ENCODE results near the gene ATIC. TPM values are rescaled to one million over a fixed set of nuclear protein-coding genes. Genes with fewer than 3 reads are reported as not detected.

ATIC gene
- total RNA-seq, 1 experiment from 2014 or later, result 84.5 TPM

DNA sequence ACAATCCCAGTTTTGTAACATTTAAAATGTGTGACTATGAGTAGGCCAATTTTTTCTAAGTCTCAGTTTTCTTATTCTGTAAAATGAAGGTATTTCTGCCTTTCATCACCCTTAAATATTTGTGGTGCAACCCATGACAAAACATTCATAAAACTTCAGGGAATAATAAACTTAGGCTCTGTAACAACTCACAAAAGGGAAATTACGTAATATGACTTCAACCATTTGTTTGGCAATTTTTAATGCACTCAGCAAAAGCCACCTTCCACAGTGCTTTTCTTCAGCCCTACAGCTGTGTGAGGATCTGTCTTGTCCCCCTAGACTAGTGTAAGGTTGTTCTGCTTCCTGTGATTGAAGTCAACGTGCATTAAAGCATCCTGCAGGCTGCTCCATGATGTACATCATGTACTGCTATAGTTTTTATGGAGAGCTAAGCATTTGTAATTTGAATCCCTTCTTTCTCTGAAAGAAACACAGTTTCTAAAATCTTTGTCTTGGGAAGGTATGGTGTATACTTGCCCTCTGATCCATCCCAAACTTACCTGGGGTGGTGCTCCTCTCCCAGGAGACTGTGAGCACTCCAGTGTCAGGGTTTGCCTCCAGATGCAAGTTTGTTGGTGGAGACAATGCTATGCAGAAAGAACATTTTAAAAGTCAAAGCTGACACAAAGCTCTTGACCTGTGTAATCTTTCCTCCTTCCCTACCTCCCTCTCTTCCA, 84.9 kb downstream of the ATIC start:
- Histone ChIP-seq H3K27me3 (ENCODE audit: low read length) (no peaks in the 10 kb centered on the region), H3K4me2 (ENCODE audit: low read depth, low read length, poor library complexity, severe bottlenecking) (no peak overlapping the region), H3K27ac (ENCODE audit: low read length) (no peak overlapping the region), H3K9me3 (ENCODE audit: low read length) (no peaks in the 10 kb centered on the region), H3K9me2 (replicated peaks; ENCODE audit: insufficient read depth, low read length) (no peaks in the 10 kb centered on the region), H3K4me3 (ENCODE audit: low read length) (no peak overlapping the region), H3K36me3 (ENCODE audit: insufficient read depth, low read length) (no peaks in the 10 kb centered on the region), H3K9ac (ENCODE audit: low read length) (no peak overlapping the region), H3K79me2 (ENCODE audit: low read length) (no peaks in the 10 kb centered on the region), H4K20me1 (ENCODE audit: insufficient read depth, low read depth, low read length) (no peaks in the 10 kb centered on the region), H2AFZ (ENCODE audit: low read length) (no peak overlapping the region), H3K4me1 (ENCODE audit: low read length) (no peaks in the 10 kb centered on the region)
- DNase-seq, result no peak

DNA sequence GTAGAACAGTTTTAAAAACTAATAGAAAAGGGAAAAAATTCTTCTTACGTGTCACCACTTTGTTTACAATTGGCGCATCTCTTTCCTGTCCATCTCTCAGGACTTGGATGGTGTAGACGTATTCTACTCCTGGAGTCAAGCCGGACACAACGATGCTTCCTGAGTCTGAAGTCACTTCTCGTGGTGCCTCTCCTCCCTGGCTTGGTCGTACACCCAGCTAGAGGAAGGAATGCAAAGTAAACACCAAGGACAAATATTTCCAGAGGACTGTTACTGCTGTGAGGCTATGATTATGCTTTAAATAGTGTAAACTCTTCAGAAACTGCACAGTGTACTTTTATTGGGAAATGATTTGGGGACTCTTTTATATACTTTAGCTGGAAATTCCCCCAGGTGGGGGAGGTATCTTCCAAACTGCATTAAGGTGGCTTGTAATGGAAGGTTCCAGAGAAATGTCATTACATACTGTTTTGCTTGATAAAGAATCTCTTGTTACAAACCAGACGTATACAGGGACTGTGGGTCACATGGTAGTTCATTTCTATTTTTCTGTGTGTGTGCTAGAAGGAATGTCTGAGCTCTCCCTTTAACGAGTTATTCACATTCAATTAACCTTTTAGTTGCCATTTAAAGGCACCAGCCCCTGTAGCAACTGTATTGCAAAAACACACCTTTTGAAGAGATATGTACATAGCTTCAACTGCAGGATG, 85.9 kb downstream of the ATIC start:
- Histone ChIP-seq H4K20me1 (ENCODE audit: insufficient read depth, low read depth, low read length) (no peaks in the 10 kb centered on the region), H3K4me2 (ENCODE audit: low read depth, low read length, poor library complexity, severe bottlenecking) (no peak overlapping the region), H3K27me3 (ENCODE audit: low read length) (no peaks in the 10 kb centered on the region), H3K4me3 (ENCODE audit: low read length) (no peak overlapping the region), H3K9me2 (replicated peaks; ENCODE audit: insufficient read depth, low read length) (no peaks in the 10 kb centered on the region), H3K4me1 (ENCODE audit: low read length) (no peaks in the 10 kb centered on the region), H3K36me3 (ENCODE audit: insufficient read depth, low read length) (no peaks in the 10 kb centered on the region), H3K79me2 (ENCODE audit: low read length) (no peaks in the 10 kb centered on the region), H2AFZ (ENCODE audit: low read length) (no peak overlapping the region), H3K9me3 (ENCODE audit: low read length) (no peaks in the 10 kb centered on the region), H3K27ac (ENCODE audit: low read length) (no peak overlapping the region), H3K9ac (ENCODE audit: low read length) (no peak overlapping the region)
- DNase-seq, result no peak

DNA sequence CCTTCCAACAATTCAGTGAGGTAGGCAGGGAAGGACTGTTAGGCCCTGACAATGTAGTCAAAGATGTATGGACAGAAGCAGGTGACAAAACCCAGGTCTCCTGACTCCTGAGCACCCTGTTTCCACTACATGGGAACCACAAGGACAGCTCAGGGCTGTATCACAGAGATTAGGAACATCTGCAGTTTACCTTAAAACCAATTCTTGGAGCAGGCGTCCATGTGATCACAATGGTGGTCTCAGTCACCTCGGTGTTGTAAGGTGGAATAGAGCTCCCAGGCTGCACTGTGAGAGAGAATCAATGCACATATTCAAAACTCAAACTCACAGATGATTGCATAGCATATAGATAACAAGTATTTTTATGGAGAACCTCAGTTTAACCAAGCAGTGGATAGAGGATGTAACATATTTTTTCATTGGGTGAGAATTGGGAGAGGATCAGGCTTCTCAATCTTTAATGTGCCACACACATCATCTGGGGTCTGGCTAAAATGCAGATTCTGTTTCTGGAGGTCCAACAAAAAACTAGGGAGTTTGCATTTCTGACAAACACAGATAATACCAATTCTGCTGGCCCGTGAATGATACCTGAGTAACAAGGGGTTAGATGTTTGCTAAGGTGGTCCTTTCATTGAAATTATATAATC, 87.3 kb downstream of the ATIC start:
- H3K4me2 ChIP-seq (ENCODE audit: low read depth, low read length, poor library complexity, severe bottlenecking), result no peak overlapping the region
- H3K4me3 ChIP-seq (ENCODE audit: low read length), result no peak overlapping the region
- H3K9ac ChIP-seq (ENCODE audit: low read length), result no peak overlapping the region
- H3K4me1 ChIP-seq (ENCODE audit: low read length), result no peaks in the 10 kb centered on the region
- no peaks in the 10 kb centered on the region for H3K79me2 ChIP-seq (ENCODE audit: low read length)
- H3K9me2 ChIP-seq (replicated peaks; ENCODE audit: insufficient read depth, low read length), result no peaks in the 10 kb centered on the region
- no peaks in the 10 kb centered on the region for H4K20me1 ChIP-seq (ENCODE audit: insufficient read depth, low read depth, low read length)
- DNase-seq, result no peak
- H3K27me3 ChIP-seq (ENCODE audit: low read length), result no peaks in the 10 kb centered on the region
- no peak overlapping the region for H3K27ac ChIP-seq (ENCODE audit: low read length)
- H3K36me3 ChIP-seq (ENCODE audit: insufficient read depth, low read length), result no peaks in the 10 kb centered on the region
- H3K9me3 ChIP-seq (ENCODE audit: low read length), result no peaks in the 10 kb centered on the region
- no peak overlapping the region for H2AFZ ChIP-seq (ENCODE audit: low read length)

Other genes with a start within 250 kb of the ATIC start
- not detected in 2 replicates for gene ABCA12, start 173.4 kb upstream of the ATIC start, total RNA-seq (2014; rRNA removed; shearing (Covaris generic); ENCODE audit: low replicate concordance)
- 0.32 and 0.67 TPM in 2 replicates for gene FN1, start 124.0 kb downstream of the ATIC start, total RNA-seq (2014; rRNA removed; shearing (Covaris generic); ENCODE audit: low replicate concordance)